HG02852 (cell line): ENCODE results near the gene SKAP2.
"Not testable (repeated sequence)": the region's sequence is repeated elsewhere in the genome, so short reads cannot be mapped to it uniquely, and the experiment has no call there.

Experiments
- ATAC-seq: cut with Tn5 transposase; IDR thresholded peaks from one replicate; pipeline ENCODE4 v1.9.1; 2021; ENCODE audit warnings: mild to moderate bottlenecking, moderate library complexity; ENCODE audit not compliant: unreplicated experiment

Gene SKAP2

GRCh38 chr7:26857506-26858240, 6.7 kb downstream of the SKAP2 start:
- no peak for ATAC-seq

GRCh38 chr7:26857170-26857505, 7.3 kb downstream of the SKAP2 start:
- no peak for ATAC-seq

GRCh38 chr7:26856176-26856985, 8.0 kb downstream of the SKAP2 start:
- no peak for ATAC-seq

GRCh38 chr7:26854876-26855855, 9.2 kb downstream of the SKAP2 start:
- ATAC-seq, result no peak

GRCh38 chr7:26853788-26854393, 10.5 kb downstream of the SKAP2 start:
- ATAC-seq, result no peak

- ATAC-seq, result no peak
These were observed 14.2 kb downstream of the SKAP2 start for GRCh38 chr7:26850193-26850651.

- ATAC-seq, result no peak
These were observed 20.7 kb downstream of the SKAP2 start for GRCh38 chr7:26843705-26844104.

GRCh38 chr7:26842897-26843296, 21.5 kb downstream of the SKAP2 start:
- ATAC-seq, result no peak

- no peak for ATAC-seq
These were observed 23.2 kb downstream of the SKAP2 start for GRCh38 chr7:26841003-26841739.

- not testable (repeated sequence) for ATAC-seq
These were observed 27.6 kb downstream of the SKAP2 start for GRCh38 chr7:26836793-26837192.

- no peak for ATAC-seq
These were observed 49.0 kb downstream of the SKAP2 start for GRCh38 chr7:26815426-26815825.

GRCh38 chr7:26813432-26813831, 51.0 kb downstream of the SKAP2 start:
- no peak for ATAC-seq

GRCh38 chr7:26794541-26794940, 69.8 kb downstream of the SKAP2 start:
- no peak for ATAC-seq

GRCh38 chr7:26792576-26792975, 71.8 kb downstream of the SKAP2 start:
- ATAC-seq, result no peak

GRCh38 chr7:26792006-26792405, 72.4 kb downstream of the SKAP2 start:
- ATAC-seq, result no peak

- ATAC-seq, result no peak
These were observed 74.8 kb downstream of the SKAP2 start for GRCh38 chr7:26789481-26790184.

- ATAC-seq, result no peak
These were observed 76.7 kb downstream of the SKAP2 start for GRCh38 chr7:26787701-26788100.

- no peak for ATAC-seq
These were observed 80.3 kb downstream of the SKAP2 start for GRCh38 chr7:26784118-26784517.

- ATAC-seq, result no peak
These were observed 81.9 kb downstream of the SKAP2 start for GRCh38 chr7:26782501-26782900.
